Testis (tissue), 3 donors: ENCODE data around the gene SLC9A4. TPM values are rescaled to one million over a fixed set of nuclear protein-coding genes. Genes with fewer than 3 reads are reported as not detected.

Experiments used
- DNase-seq: peaks from one replicate; pipeline ENCODE4 v3.0.0-alpha.2; 2019
- H3K27ac ChIP-seq, 2 donors: fragments of 200-600 bp; sonication (generic); one replicate each; pipeline ENCODE4 v1.5.1; 2019
- H3K27me3 ChIP-seq: fragments of 200-600 bp; sonication (generic); one replicate; pipeline ENCODE4 v1.5.1; 2019
- H3K36me3 ChIP-seq: fragments of 200-600 bp; sonication (generic); one replicate; pipeline ENCODE4 v1.5.1; 2017; ENCODE audit warnings: low read depth; ENCODE audit errors: missing control alignments
- H3K4me1 ChIP-seq: fragments of 200-600 bp; sonication (generic); one replicate; pipeline ENCODE4 v1.5.1; 2019
- H3K4me3 ChIP-seq, 2 donors: fragments of 200-600 bp; sonication (generic); one replicate each; pipeline ENCODE4 v1.5.1; 2017 to 2019
- H3K9me3 ChIP-seq: fragments of 200-600 bp; sonication (generic); one replicate; pipeline ENCODE4 v1.5.1; 2017
- POLR2A ChIP-seq: fragments of 450-650 bp; IDR thresholded peaks from one replicate; pipeline ENCODE4 v1.6.1; 2017; ENCODE audit warnings: antibody characterized with exemption, mild to moderate bottlenecking, moderate library complexity
- WGBS, 2 donors: methylation state at CpG; one replicate each; pipeline ENCODE4 v1.1.5; 2018; 5-methylcytosine and 5-hydroxymethylcytosine counted together
- intact Hi-C: fragments of 100-400 bp; cut with DNase I; formaldehyde crosslinking; loops from one replicate; pipeline ENCODE4 v1.15.1; 2023; ENCODE audit warnings: low total_unique reads
- polyA plus RNA-seq: library from polyadenylated mRNA; stranded (reverse); fragments of 350-450 nt; fragmentation: Illumina TruSeq; extraction: RNeasy Lipid Tissue Mini Kit (QIAGEN cat#74804); gene quantifications from one replicate; pipeline ENCODE4 v1.2.3, GENCODE V29; 2014; ENCODE audit warnings: low read depth, low replicate concordance; ENCODE audit not compliant: insufficient read depth
- total RNA-seq, 2 donors: library from RNA; depleted of rRNA; stranded (reverse); fragments of >200 nt; gene quantifications; one replicate each; pipeline ENCODE4 v1.2.3, GENCODE V29; 2016
- TF ChIP-seq, protein P1 (sequence below), 3 experiments: fragments of 450-650 bp in 2 of 3; fragments of 200-600 bp in 1 of 3; sonication (generic) in 1 of 3; IDR thresholded peaks; one replicate each; pipeline ENCODE4 v1.5.1; 2016 to 2019; ENCODE audit warnings: antibody characterized with exemption in 3 of 3, mild to moderate bottlenecking in 2 of 3, moderate library complexity in 1 of 3

SLC9A4 gene
- total and polyA plus RNA-seq, 3 donors from 2014 or later, result 0.31 to 0.81 (median 0.34) TPM

DNA sequence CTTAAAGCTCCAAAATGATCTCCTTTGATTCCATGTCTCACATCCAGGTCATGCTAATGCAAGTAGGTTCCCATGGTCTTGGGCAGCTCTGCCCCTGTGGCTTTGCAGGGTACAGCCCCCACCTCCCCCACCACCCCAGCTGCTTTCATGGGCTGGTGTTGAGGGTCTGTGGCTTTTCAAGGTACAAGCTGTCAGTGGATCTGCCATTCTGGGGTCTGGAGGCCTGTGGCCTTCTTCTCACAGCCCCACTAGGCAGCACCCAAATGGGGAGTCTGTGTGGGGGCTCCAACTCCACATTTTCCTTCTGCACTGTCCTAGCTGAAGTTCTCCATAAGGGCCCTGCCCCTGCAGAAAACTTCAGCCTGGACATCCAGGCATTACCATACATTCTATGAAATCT lies 19.0 kb downstream of the SLC9A4 start:
- TF ChIP-seq, protein P1, sequence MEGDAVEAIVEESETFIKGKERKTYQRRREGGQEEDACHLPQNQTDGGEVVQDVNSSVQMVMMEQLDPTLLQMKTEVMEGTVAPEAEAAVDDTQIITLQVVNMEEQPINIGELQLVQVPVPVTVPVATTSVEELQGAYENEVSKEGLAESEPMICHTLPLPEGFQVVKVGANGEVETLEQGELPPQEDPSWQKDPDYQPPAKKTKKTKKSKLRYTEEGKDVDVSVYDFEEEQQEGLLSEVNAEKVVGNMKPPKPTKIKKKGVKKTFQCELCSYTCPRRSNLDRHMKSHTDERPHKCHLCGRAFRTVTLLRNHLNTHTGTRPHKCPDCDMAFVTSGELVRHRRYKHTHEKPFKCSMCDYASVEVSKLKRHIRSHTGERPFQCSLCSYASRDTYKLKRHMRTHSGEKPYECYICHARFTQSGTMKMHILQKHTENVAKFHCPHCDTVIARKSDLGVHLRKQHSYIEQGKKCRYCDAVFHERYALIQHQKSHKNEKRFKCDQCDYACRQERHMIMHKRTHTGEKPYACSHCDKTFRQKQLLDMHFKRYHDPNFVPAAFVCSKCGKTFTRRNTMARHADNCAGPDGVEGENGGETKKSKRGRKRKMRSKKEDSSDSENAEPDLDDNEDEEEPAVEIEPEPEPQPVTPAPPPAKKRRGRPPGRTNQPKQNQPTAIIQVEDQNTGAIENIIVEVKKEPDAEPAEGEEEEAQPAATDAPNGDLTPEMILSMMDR (IDR thresholded peaks at IDR 0.05), result no peak
- no peak for TF ChIP-seq POLR2A
- Histone ChIP-seq H3K9me3 (no peaks in the 10 kb centered on the region), H3K27me3 (no peaks in the 10 kb centered on the region), H3K27ac (no peak overlapping the region), H3K4me3 (no peak overlapping the region), H3K4me1 (no peaks in the 10 kb centered on the region), H3K36me3 (no peaks in the 10 kb centered on the region)
- intact Hi-C loops, result no loop called here
- no peak for DNase-seq

DNA sequence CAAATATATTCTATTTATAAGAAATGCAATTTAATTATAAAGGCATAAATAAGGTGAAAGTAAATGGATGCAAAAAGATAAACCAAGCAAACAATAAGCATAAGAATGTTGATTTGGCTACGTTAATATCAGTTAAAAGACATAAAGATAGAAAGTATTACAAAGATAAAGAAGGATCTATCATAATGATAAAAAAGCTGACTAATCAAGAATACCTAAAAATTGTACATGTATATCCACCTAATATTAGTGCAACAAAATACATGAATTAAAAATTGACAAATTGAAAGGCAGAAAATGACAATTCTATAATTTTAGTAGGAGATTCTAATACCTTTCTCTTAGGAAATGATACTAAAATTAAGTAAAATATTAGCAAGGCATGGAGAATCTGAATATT lies 21.5 kb downstream of the SLC9A4 start:
- H3K27me3 ChIP-seq, result no peaks in the 10 kb centered on the region
- no peaks in the 10 kb centered on the region for H3K4me1 ChIP-seq
- H3K27ac ChIP-seq, result no peak overlapping the region
- DNase-seq, result no peak
- intact Hi-C loops, result no loop called here
- no peak overlapping the region for H3K4me3 ChIP-seq
- WGBS, 2 donors, result 93% methylated on average over 1 of the region's 1 CpG
- no peak for TF ChIP-seq POLR2A
- TF ChIP-seq, protein P1 (IDR thresholded peaks at IDR 0.05), result no peak
- no peaks in the 10 kb centered on the region for H3K36me3 ChIP-seq
- no peaks in the 10 kb centered on the region for H3K9me3 ChIP-seq

DNA sequence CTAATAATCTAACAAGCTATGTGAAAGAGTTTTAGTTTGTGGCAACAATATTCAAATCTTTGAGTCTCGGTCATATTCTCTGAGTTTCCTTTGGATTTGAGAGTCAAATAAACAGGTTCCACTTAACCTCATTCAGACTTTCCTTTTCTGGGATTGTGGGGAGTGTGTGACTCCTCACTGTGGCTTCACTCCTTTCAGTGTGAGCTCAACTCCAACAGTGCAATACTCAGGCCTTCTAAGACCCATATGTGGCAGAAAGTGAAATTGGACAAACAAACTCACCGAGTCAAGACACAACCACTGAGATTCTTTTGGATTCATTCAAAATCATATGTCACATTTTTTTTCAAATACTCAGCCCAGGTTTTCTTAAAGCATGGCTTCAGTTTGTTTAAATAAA lies 25.4 kb downstream of the SLC9A4 start:
- 94 to 100% methylated on average over 2 of the region's 2 CpGs for WGBS, 2 donors
- intact Hi-C loops, result no loop called here
- no peak for DNase-seq
- H3K4me1 ChIP-seq, result no peaks in the 10 kb centered on the region
- no peak overlapping the region for H3K27ac ChIP-seq
- TF ChIP-seq, protein P1 (IDR thresholded peaks at IDR 0.05), result no peak
- TF ChIP-seq POLR2A, result no peak
- H3K4me3 ChIP-seq, result no peak overlapping the region
- H3K36me3 ChIP-seq, result no peaks in the 10 kb centered on the region
- no peaks in the 10 kb centered on the region for H3K27me3 ChIP-seq
- H3K9me3 ChIP-seq, result no peaks in the 10 kb centered on the region

DNA sequence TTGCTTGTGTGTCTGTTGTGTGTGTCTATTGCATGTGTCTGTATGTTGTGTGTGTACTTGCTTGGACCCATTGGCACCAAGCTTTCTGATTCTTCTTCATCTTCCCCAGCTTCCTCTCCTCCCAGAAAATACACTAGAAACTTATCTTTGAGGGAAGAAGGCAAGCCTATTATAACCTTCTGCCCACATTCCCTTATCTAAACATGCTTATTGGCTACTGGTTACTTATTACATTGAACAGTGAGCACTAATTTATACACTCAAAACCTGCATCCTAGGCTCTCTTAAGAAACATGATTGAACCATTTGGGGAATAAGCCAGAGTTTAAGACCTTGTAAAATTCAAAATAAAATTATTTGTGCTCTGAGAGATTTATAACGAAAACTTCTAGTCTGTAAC lies 26.5 kb downstream of the SLC9A4 start:
- Histone ChIP-seq H3K36me3 (no peaks in the 10 kb centered on the region), H3K27ac (no peak overlapping the region), H3K4me1 (no peaks in the 10 kb centered on the region), H3K9me3 (no peaks in the 10 kb centered on the region), H3K27me3 (no peaks in the 10 kb centered on the region), H3K4me3 (no peak overlapping the region)
- intact Hi-C loops, result no loop called here
- no peak for DNase-seq
- TF ChIP-seq, protein P1 (IDR thresholded peaks at IDR 0.05), result no peak
- no peak for TF ChIP-seq POLR2A
- 77 to 93% methylated on average over 1 of the region's 1 CpG for WGBS, 2 donors

DNA sequence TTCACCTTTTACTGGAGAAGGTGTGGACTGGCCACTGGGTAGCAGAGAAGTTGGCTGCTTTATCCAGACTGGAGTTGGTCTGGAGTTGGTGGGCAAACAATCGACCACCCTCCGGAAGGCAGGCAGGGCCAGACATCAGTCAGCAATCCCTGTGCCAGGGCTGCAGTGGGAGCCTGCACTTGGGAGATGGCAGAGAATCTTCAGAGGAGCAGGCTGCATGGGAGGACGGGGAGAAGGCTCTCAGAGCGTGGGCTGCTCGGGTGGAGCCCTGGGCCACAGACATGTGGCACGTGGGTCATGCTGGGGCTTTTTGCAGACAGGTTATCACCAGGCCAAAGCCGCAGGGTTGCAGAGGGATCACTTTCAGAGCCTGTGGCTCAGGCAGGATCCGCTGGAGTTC lies 29.6 kb downstream of the SLC9A4 start:
- intact Hi-C loops, result no loop called here
- Histone ChIP-seq H3K27ac (no peak overlapping the region), H3K4me1 (no peaks in the 10 kb centered on the region), H3K4me3 (no peak overlapping the region), H3K9me3 (no peaks in the 10 kb centered on the region), H3K27me3 (no peaks in the 10 kb centered on the region), H3K36me3 (no peaks in the 10 kb centered on the region)
- no peak for TF ChIP-seq POLR2A
- TF ChIP-seq, protein P1 (IDR thresholded peaks at IDR 0.05), result no peak
- no peak for DNase-seq
- 88 to 91% methylated on average over 5 to 8 of the region's 8 CpGs for WGBS, 2 donors
